ENCODE results near the gene PTPRM. TPM values are rescaled to one million over a fixed set of nuclear protein-coding genes. Genes with fewer than 3 reads are reported as not detected.

The PTPRM gene
- total RNA-seq, 1 donor from 2014 or later, result 133 TPM

DNA sequence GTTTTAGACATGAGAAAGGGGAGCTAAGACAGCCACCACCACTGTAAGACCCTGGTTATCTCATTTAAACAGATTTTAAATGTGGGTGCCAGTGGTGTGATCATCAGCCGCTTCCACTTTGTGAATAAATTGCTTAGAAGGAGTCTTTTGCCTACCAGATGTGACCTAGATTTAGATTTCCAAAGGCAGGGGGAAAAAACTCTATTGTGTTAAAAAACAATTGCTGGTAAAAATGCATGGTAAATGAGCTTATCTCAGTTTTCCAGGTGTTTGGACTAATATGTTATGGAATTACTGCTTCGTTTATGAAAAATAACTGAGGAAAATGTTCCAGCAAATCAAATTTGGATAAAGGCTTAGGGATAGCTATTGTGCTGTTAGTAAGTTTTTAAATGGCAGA is 575.8 kb downstream of the PTPRM start:
- no peak for DNase-seq (ENCODE audit: low spot score)

GRCh38 chr18:8151181-8151580 is 584.1 kb downstream of the PTPRM start:
- DNase-seq (ENCODE audit: low spot score), result no peak

DNA sequence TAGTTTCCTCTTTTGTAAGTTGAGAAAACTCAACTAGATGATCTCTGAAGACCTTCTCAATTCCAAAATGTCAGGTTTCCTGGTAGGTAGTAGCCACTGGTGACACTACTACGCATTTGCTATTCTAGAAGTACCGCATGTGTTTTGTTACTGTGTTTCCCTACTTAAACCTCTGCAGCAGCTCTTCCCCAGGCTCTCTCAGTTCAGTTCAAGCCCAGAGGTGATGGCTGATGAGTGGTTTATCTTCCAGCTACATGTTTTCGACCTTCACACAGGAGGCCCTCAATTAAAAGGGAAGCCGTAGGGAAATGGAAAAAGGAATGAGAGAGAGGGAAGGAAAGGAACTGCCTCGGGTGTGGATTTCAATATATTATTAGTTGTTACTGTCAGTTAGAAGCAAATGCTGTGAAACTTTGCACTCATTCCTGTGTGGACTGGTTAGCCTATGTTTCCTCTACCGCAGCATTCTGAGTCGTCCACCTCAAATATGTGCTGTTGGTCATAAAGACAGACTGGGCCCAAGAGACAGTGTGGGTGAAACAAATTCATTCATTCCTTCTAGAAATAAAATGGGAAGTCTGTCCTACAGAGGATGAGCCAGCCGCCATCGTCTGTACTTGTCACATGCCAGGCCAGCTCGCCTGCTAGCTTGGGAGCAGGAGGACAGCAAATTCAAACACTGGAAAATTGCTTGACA is 586.9 kb downstream of the PTPRM start:
- no peak for DNase-seq (ENCODE audit: low spot score)

- no peak for DNase-seq (ENCODE audit: low spot score)
Observed at GRCh38 chr18:8162802-8163201, 595.7 kb downstream of the PTPRM start.

DNA sequence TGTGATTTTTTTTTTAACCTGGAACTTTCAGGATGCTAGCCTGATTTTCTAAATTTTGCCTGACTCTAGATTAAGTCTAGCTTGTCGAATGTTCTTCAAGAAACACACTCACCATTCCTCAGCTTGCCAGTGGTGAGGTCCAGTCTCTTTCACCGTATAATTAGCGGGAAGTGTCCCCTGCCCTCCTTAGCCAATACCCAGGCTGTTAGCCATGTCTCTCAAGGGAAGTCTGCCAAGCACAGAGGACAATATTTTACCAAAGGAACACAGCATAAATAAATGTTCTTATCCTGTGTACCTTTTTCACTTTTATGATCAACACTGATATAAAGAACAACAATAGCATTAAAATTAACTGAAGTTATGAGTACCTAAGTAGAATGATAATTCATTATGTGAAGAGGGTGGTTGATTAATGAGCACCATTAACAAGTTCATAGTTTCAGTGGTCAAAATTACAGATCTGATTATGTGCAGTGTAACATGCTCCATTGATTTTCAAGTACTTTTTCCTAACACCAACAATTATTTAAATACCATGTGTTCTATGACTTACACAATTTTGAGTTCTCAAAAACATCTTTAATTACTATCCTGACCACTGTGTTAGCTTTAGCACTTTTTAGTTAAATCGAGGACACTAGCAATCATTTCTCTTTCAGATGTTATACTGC is 596.3 kb downstream of the PTPRM start:
- DNase-seq (ENCODE audit: low spot score), result no peak

GRCh38 chr18:8165095-8165494 is 598.0 kb downstream of the PTPRM start:
- no peak for DNase-seq (ENCODE audit: low spot score)

- no peak for DNase-seq (ENCODE audit: low spot score)
Observed at GRCh38 chr18:8167026-8167425, 599.9 kb downstream of the PTPRM start.

DNA sequence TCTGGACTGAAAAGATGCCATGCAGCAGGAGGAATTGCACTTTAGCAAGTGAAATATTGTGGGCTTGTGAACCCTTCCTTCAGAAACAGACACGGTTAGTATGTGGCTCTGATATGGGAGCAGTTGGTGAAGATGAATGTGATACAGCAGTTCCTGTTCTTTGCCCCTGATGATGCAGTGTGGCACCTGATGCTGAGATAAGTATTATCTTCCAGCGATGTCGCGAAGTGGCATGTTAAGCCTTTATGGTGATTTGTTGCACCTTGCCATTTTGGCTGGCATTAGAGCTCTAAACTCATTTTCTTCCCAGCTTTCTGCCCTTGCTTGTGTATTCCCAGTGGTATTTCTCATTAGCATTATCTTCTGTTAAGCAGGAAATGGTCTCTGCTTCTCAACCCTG is 600.6 kb downstream of the PTPRM start:
- no peak for DNase-seq (ENCODE audit: low spot score)

DNA sequence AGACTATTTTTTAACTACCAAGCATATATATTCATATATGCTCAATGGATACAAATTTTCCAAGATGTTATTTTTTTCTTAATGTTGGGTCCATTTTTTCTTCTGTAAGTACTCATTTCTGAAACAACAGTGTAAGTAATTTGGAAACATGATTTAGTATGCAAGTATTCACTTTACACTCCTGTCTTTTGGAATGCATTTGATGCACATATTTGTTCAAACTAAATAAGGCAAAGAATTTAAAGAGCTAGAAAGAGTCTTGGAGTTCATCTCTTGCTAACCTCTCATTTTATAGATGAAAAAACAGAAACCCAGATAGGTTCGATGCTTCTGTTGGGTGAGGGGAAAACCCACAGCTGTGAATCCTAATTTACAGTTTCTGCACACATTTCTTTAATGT is 602.6 kb downstream of the PTPRM start:
- no peak for DNase-seq (ENCODE audit: low spot score)

DNA sequence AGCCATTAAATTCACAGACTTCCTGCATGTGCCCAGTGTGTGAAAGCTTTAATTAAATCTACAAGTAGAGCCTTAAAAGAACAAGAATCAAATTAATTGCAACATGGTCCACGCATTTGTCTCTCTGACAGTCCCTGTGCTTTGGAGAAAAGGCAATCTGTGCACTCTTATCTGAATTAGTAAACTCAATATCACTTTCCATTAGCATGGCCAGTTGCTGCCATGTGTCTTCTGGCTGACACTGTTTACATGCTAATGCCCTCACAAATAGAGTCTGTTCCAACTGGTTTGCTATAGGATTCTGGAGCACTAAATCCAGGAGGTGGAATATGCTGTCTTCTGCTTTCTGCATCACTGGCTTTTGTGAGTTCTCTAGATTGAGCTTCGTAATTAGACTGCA is 607.7 kb downstream of the PTPRM start:
- DNase-seq (ENCODE audit: low spot score), result no peak

- no peak for DNase-seq (ENCODE audit: low spot score)
Observed at GRCh38 chr18:8175501-8176061, 608.5 kb downstream of the PTPRM start.

- no peak for DNase-seq (ENCODE audit: low spot score)
Observed at GRCh38 chr18:8176109-8176508, 609.0 kb downstream of the PTPRM start.

GRCh38 chr18:8176554-8176953 is 609.4 kb downstream of the PTPRM start:
- DNase-seq (ENCODE audit: low spot score), result no peak

GRCh38 chr18:8177330-8178016 is 610.4 kb downstream of the PTPRM start:
- no peak for DNase-seq (ENCODE audit: low spot score)

- DNase-seq (ENCODE audit: low spot score), result no peak
Observed at GRCh38 chr18:8186413-8186812, 619.3 kb downstream of the PTPRM start.

- no peak for DNase-seq (ENCODE audit: low spot score)
Observed at GRCh38 chr18:8188184-8188583, 621.1 kb downstream of the PTPRM start.

GRCh38 chr18:8190980-8191379 is 623.9 kb downstream of the PTPRM start:
- no peak for DNase-seq (ENCODE audit: low spot score)

DNA sequence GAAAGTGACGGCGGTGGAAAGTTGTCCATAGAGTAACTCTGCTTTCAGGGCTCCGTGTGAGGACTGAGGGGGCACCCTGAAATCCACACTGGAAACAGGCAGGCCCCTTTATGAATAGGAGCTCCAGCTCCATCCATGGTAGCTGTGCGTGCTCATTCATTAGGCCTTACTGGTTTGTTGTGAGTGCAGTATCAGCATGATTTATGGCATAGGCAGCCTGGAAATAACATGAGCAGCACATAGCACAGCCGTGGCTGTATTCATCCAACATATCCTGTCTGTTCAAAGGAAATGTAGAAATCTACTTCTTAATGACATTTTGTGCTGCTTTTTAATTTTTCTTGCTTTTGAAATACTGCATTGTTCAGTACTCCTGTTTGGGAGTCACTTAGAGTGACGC is 627.3 kb downstream of the PTPRM start:
- DNase-seq (ENCODE audit: low spot score), result no peak

GRCh38 chr18:8196238-8196637 is 629.1 kb downstream of the PTPRM start:
- no peak for DNase-seq (ENCODE audit: low spot score)

DNA sequence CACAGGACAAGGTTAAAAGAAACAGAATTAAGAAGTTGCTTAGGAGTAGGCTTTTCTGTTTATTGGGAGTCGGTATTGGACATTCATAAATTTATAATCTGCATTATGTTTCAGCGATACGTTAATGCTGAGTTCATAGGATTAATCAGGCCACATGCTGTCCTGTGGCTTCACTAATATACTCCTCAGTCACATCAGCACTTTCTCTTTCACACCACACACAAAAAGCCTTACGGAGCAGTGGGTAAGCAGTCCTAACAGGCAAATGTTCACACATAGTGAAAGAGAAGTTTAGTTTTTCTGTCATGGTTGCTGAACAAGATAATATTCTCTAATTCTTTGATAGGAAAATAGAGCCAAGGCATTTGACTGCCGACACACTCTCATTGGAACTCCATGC is 630.4 kb downstream of the PTPRM start:
- DNase-seq (ENCODE audit: low spot score), result no peak

DNA sequence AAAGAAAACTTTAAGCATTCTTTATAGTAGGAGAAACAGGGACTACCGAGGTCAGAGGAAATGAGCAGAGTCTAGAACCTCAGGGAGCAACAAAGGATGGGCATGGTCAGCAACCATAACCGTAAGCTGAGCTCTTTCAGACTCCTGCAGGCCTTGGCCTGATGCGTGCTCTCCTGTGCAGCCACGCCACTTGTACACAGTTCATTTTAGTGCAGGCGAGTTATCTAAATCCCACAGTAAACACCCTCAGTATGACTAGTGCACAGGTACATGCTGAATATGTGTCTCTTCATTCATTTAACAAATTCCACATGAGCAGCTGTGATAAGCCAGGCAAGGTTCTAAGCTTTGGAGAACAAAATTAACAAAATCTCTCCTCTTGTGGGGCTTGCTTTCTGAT is 640.9 kb downstream of the PTPRM start:
- DNase-seq (ENCODE audit: low spot score), result no peak

GRCh38 chr18:8208716-8209115 is 641.6 kb downstream of the PTPRM start:
- no peak for DNase-seq (ENCODE audit: low spot score)
